ENCODE results near the gene OR6B2. TPM values are rescaled to one million over a fixed set of nuclear protein-coding genes. Genes with fewer than 3 reads are reported as not detected.

The OR6B2 gene
- total and polyA plus RNA-seq, 3 experiments from 2014 or later: not detected

DNA sequence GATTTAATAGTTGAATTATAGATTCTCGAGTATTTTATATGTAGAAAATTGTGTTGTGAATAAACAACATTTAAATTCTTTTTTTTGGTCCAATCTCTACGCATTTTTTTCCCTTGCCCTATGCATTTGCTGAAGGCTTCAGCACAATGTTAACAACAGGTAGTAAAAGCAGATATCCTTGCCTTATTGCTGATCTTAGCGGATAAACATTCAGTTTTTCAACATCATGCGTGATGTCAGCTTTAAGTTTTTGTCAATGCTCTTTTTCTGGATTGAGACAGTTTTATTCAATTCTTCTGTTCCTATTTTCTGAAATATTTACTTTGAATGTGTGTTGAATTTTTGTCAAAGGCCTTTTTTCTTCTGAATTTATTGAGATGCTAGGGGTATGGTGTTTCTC, 34.7 kb upstream of the OR6B2 start:
- H3K4me1 Mint-ChIP-seq: no peaks in the 10 kb centered on the region
- no peak for DNase-seq
- H3K9me3 Mint-ChIP-seq: peaks cover 0 to 10% (median 5%) of the 10 kb centered on the region in 5 donors
- Histone ChIP-seq H3K9me3 (ENCODE audit: low read length) (no peaks in the 10 kb centered on the region), H3K36me3 (ENCODE audit: insufficient read depth, low read length) (no peaks in the 10 kb centered on the region), H3K27ac (ENCODE audit: low read depth, low read length) (no peak overlapping the region), H3K4me3 (ENCODE audit: low read length) (no peak overlapping the region), H3K4me1 (ENCODE audit: insufficient read depth, low read length) (no peaks in the 10 kb centered on the region), H3K27me3 (ENCODE audit: insufficient read depth, low read length, poor library complexity, severe bottlenecking) (no peaks in the 10 kb centered on the region)
- ChIA-PET CTCF (no interaction called here), POLR2A (no interaction called here)
- H3K4me3 Mint-ChIP-seq: no peak overlapping the region
- peaks cover 5 to 37% of the 10 kb centered on the region in 2 donors for H3K27me3 Mint-ChIP-seq
- no peak overlapping the region for H3K27ac Mint-ChIP-seq
- no peaks in the 10 kb centered on the region for H3K36me3 Mint-ChIP-seq

DNA sequence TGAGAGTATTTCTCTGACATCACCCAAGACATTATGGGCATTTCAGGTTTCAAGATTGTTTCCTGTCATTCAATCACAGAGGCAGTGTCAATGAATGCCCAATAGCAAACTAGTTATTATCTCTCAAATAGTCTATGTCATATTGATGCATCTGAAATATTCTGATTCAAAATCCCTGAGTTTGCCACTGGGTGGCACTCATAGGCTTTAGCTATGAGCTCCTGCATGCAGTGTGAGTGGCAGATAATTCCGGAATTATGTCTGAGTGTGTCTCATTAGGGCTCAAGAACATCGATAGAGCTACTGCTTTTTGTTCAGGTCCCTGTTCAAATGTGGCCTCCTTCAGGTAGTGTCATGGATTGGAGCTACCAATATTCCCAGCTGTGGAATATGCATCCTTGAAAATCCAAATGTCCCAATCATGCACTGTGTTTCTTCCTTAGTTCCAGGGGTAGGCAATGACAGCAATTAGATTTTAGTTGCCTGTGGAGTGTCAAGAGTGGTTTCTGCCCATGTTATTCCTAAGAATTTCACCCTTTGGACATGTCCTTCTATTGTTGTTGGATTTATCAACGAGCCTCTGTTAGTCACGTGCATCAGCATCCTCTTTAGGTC, 30.9 kb upstream of the OR6B2 start:
- Mint-ChIP-seq H3K9me3 (no peaks in the 10 kb centered on the region), H3K4me3 (no peak overlapping the region)
- H3K4me1 ChIP-seq (ENCODE audit: insufficient read depth, low read length): no peaks in the 10 kb centered on the region

DNA sequence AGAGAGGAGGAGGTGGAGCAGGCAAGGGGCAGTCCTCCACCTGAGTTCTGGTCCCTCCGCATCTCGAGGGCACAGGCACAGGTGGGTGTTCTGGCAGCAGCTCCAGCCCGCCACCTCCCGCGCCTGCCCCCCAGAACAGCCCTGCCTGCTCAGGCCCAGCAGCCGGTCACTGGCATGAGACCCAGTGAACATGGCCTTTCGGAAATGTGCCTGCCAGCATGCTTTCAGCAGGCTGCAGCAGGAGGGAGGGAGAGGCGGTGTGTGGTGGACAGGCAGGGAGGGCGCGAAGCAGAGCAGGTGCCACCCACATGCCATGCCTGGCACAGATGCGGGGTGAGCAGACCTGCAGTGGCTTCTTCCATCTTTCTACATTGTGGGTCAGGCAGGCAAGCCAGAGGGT, 26.4 kb upstream of the OR6B2 start:
- Mint-ChIP-seq H3K36me3 (no peaks in the 10 kb centered on the region), H3K9me3 (no peaks in the 10 kb centered on the region), H3K27me3 (peaks cover 43 to 50% of the 10 kb centered on the region in 2 donors), H3K4me3 (no peak overlapping the region), H3K4me1 (no peaks in the 10 kb centered on the region), H3K27ac (no peak overlapping the region)
- H3K27ac ChIP-seq (ENCODE audit: low read depth, low read length): no peak overlapping the region
- no peak overlapping the region for H3K4me3 ChIP-seq (ENCODE audit: low read length)
- no peaks in the 10 kb centered on the region for H3K9me3 ChIP-seq (ENCODE audit: low read length)
- no peaks in the 10 kb centered on the region for H3K36me3 ChIP-seq (ENCODE audit: insufficient read depth, low read length)
- DNase-seq: no peak
- ChIA-PET POLR2A (no interaction called here), CTCF (interaction anchor here (1.2 kb wide), 1 partner anchor 87 kb away, joined by 3 read pairs; no protein-coding TSS in a partner anchor)
- H3K27me3 ChIP-seq (ENCODE audit: insufficient read depth, low read length, poor library complexity, severe bottlenecking): no peaks in the 10 kb centered on the region
- H3K4me1 ChIP-seq (ENCODE audit: insufficient read depth, low read length): no peaks in the 10 kb centered on the region

More for the DNA sequence above, 30.9 kb upstream of the OR6B2 start:
- Mint-ChIP-seq H3K27me3 (peaks cover 12 to 33% of the 10 kb centered on the region in 2 donors), H3K4me1 (no peaks in the 10 kb centered on the region), H3K27ac (no peak overlapping the region), H3K36me3 (no peaks in the 10 kb centered on the region)
- CTCF ChIA-PET: interaction anchor here (0.8 to 4.7 kb wide), 6 partner anchors 9 to 118 kb away, joined by 3 to 96 read pairs (median 6); partner anchors contain the start of gene OTOS
- POLR2A ChIA-PET: no interaction called here
- Histone ChIP-seq H3K27me3 (ENCODE audit: insufficient read depth, low read length, poor library complexity, severe bottlenecking) (no peaks in the 10 kb centered on the region), H3K4me3 (ENCODE audit: low read length) (no peak overlapping the region), H3K36me3 (ENCODE audit: insufficient read depth, low read length) (no peaks in the 10 kb centered on the region), H3K9me3 (ENCODE audit: low read length) (no peaks in the 10 kb centered on the region), H3K27ac (ENCODE audit: low read depth, low read length) (no peak overlapping the region)
- peak in 4 of 5 donors; percentile 12 to 41 (median 24) for DNase-seq

DNA sequence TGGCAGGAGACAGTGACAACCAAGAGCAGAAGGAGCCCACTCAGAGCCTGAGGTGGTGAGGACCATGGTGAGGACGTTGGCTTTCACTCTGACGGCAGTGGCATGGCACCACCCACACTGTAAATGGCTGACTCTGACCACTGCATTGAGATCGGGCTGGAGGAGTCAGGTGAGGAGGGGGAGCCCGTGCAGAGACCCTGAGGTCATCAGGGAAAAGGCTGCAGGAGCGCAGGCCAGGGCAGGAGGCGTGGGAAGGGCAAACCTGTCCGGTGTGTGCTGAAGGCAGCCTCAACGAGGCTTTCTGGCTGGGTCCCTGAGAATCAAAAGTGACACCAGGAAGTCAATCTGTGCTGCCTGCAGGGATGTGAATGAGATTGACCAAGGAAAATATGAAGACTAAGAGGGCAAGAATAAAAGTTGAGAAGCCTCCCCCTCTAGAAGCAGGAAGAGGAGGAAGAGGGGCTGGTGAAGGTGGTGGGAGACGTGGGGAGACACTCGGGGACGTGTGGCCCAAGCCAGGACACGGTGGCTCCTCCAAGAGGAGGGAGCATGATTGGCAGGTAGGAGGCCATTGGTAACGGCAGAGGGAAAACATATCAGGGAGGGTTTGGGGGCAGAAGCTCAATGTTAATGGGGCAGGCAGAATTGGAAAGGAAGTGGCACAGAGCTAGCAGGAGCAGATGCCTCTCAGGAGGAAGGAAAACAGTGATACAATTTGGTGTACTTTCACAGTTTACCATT, 25.1 kb upstream of the OR6B2 start:
- ChIA-PET CTCF (no interaction called here), POLR2A (no interaction called here)
- no peaks in the 10 kb centered on the region for H3K4me1 Mint-ChIP-seq

DNA sequence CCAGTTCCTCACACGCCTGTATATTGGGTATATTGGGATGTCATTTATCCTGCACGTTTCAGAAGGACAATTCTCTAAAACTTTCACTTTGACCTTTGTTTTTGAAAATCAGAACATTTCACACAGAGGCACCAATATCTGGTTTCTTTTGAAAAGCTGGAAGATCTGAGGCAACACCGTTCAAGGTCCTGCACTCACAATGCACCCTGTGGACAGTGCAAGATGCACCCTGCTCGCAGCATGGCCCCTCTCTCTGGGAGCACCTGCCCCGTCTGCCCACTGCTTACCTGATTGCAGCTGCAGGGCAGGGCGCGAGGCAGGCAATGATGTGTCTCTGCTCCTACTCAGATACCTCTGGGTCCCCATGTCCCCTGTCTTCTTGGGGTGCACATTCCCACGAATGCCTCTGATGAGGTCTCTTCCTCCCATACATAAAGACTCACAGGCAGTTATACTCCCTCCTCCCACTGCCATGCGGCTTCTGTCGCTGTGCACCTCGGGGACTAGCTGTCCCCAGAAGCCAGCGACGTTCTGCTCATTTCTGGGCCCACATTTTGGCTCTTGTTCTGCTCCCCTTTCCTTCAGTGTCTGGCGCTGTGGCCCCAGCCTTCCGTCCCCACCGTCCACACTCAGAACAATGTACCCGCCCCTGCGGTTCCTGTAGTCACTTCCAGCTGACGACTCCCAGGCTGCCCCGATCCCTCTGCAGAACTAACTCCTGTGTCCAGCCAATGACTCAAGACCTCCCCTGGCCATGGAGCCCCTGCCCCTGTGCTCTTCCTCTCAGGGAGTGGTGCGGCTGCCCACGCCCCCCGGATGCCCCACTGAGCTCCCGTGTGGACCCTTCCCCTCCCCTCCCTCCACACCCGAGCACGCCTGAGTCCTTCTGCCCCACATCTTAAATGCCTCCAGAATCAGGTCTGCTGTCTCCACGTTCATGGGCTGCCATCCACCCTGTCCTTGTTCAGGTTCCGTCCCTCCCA, 23.2 kb upstream of the OR6B2 start, which contains the start of gene OR6B3:
TSS of gene OR6B3 (minus strand) at position 349 of the 983 bp plus-strand sequence.
- Mint-ChIP-seq H3K4me1 (no peaks in the 10 kb centered on the region), H3K27ac (no peak within 1 kb of the TSS), H3K9me3 (no peaks in the 10 kb centered on the region), H3K27me3 (peaks cover 41 to 61% of the 10 kb centered on the region in 2 donors), H3K4me3 (no peak within 1 kb of the TSS), H3K36me3 (no peaks in the 10 kb centered on the region)
- no peaks in the 10 kb centered on the region for H3K4me1 ChIP-seq (ENCODE audit: insufficient read depth, low read length)
- no peaks in the 10 kb centered on the region for H3K36me3 ChIP-seq (ENCODE audit: insufficient read depth, low read length)
- no peaks in the 10 kb centered on the region for H3K9me3 ChIP-seq (ENCODE audit: low read length)
- H3K27me3 ChIP-seq (ENCODE audit: insufficient read depth, low read length, poor library complexity, severe bottlenecking): no peaks in the 10 kb centered on the region
- no peak for DNase-seq
- POLR2A ChIA-PET: no interaction called here
- CTCF ChIA-PET: no interaction called here
- H3K4me3 ChIP-seq (ENCODE audit: low read length): no peak within 1 kb of the TSS
- H3K27ac ChIP-seq (ENCODE audit: low read depth, low read length): no peak within 1 kb of the TSS

More for the DNA sequence above, 25.1 kb upstream of the OR6B2 start:
- DNase-seq: no peak
- H3K36me3 Mint-ChIP-seq: no peaks in the 10 kb centered on the region
- Histone ChIP-seq H3K9me3 (ENCODE audit: low read length) (no peaks in the 10 kb centered on the region), H3K27me3 (ENCODE audit: insufficient read depth, low read length, poor library complexity, severe bottlenecking) (no peaks in the 10 kb centered on the region), H3K27ac (ENCODE audit: low read depth, low read length) (no peak overlapping the region), H3K36me3 (ENCODE audit: insufficient read depth, low read length) (no peaks in the 10 kb centered on the region), H3K4me3 (ENCODE audit: low read length) (no peak overlapping the region), H3K4me1 (ENCODE audit: insufficient read depth, low read length) (no peaks in the 10 kb centered on the region)
- peak overlapping the region in 2 of 8 donors; percentile 61 to 81 for H3K27ac Mint-ChIP-seq
- no peaks in the 10 kb centered on the region for H3K9me3 Mint-ChIP-seq
- H3K4me3 Mint-ChIP-seq: no peak overlapping the region
- H3K27me3 Mint-ChIP-seq: peaks cover 43 to 50% of the 10 kb centered on the region in 2 donors

DNA sequence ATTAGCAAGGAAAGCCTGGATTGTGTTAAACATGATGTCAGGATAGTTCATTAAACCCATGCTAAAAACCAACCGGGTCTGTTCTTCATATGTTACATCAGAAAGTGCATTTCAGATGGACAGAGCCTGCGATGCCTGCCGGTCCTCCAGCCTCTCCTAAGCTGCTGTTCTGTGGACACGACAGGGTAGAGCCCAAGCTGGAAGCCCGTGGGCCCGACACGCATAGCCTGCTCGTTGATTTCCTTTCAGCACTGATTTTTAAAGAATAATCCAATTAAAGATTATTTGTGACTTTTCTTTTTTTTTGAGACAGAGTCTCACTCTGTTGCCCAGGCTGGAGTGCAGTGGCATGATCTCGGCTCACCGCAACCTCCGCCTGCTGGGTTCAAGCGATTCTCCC, 22.3 kb upstream of the OR6B2 start:
- POLR2A ChIA-PET: no interaction called here
- peaks cover 36 to 56% of the 10 kb centered on the region in 2 donors for H3K27me3 Mint-ChIP-seq
- no peak overlapping the region for H3K4me3 ChIP-seq (ENCODE audit: low read length)
- no peaks in the 10 kb centered on the region for H3K36me3 Mint-ChIP-seq
- no peaks in the 10 kb centered on the region for H3K9me3 ChIP-seq (ENCODE audit: low read length)
- no peak overlapping the region for H3K27ac Mint-ChIP-seq
- H3K27me3 ChIP-seq (ENCODE audit: insufficient read depth, low read length, poor library complexity, severe bottlenecking): no peaks in the 10 kb centered on the region
- H3K4me1 ChIP-seq (ENCODE audit: insufficient read depth, low read length): no peaks in the 10 kb centered on the region
- CTCF ChIA-PET: interaction anchor here (2.0 kb wide), 1 partner anchor 91 kb away, joined by 10 read pairs; no protein-coding TSS in a partner anchor
- DNase-seq: no peak
- no peak overlapping the region for H3K4me3 Mint-ChIP-seq
- no peak overlapping the region for H3K27ac ChIP-seq (ENCODE audit: low read depth, low read length)
- H3K9me3 Mint-ChIP-seq: no peaks in the 10 kb centered on the region
- H3K4me1 Mint-ChIP-seq: no peaks in the 10 kb centered on the region
- no peaks in the 10 kb centered on the region for H3K36me3 ChIP-seq (ENCODE audit: insufficient read depth, low read length)

DNA sequence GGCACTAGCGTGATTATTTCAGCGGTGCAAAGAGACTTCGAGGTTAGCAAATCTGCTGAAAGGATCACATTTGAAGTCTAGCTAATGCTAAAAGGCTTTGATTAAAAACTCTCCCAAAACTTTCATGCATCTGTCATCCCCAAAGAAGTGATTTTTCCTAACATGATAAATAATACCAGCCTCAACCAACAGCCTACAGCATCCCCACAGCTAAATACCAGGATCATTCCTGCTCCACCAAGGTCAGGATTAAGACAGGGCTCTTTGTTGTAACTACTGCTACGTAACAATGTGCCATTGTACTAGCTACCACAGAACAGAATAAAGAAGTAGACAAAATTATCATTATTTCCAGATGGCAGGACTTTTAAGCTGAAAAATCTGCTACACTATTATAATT, 21.5 kb upstream of the OR6B2 start:
- Histone ChIP-seq H3K27me3 (ENCODE audit: insufficient read depth, low read length, poor library complexity, severe bottlenecking) (no peaks in the 10 kb centered on the region), H3K4me3 (ENCODE audit: low read length) (no peak overlapping the region), H3K36me3 (ENCODE audit: insufficient read depth, low read length) (no peaks in the 10 kb centered on the region), H3K9me3 (ENCODE audit: low read length) (no peaks in the 10 kb centered on the region), H3K4me1 (ENCODE audit: insufficient read depth, low read length) (no peaks in the 10 kb centered on the region), H3K27ac (ENCODE audit: low read depth, low read length) (no peak overlapping the region)
- H3K9me3 Mint-ChIP-seq: no peaks in the 10 kb centered on the region
- CTCF ChIA-PET: interaction anchor here (2.0 kb wide), 1 partner anchor 92 kb away, joined by 10 read pairs; no protein-coding TSS in a partner anchor
- H3K27ac Mint-ChIP-seq: no peak overlapping the region
- H3K4me1 Mint-ChIP-seq: no peaks in the 10 kb centered on the region
- POLR2A ChIA-PET: no interaction called here
- no peak overlapping the region for H3K4me3 Mint-ChIP-seq
- no peaks in the 10 kb centered on the region for H3K36me3 Mint-ChIP-seq
- DNase-seq: no peak
- peaks cover 37 to 58% of the 10 kb centered on the region in 2 donors for H3K27me3 Mint-ChIP-seq
